K562 (cell line): ENCODE results near the gene TNIP1. TPM values are rescaled to one million over a fixed set of nuclear protein-coding genes. Genes with fewer than 3 reads are reported as not detected.
A peak's percentile ranks its signal among the peaks of the same experiment; 100 is the strongest.

ENCODE experiments used
- ARID3B ChIP-seq: fragments of 250-450 bp; sonication (Bioruptor Pico); IDR thresholded peaks from 2 replicates; pipeline ENCODE4 v1.4.0; 2020; ENCODE audit warnings: borderline replicate concordance
- ATF3 ChIP-seq, 2 experiments: fragments of 450-650 bp in 1 of 2; sonication (generic) in 1 of 2; formaldehyde crosslinking in 1 of 2; IDR thresholded peaks in 1 of 2; conservative IDR thresholded peaks in 1 of 2; 2 replicates each; pipeline versions ENCODE4 v1.6.1 to v1.8.1; 2016 to 2023; ENCODE audit warnings: mild to moderate bottlenecking in 2 of 2, moderate library complexity in 2 of 2, inconsistent platforms in 1 of 2, missing genetic modification reagents in 1 of 2
- CREBBP ChIP-seq: IDR thresholded peaks from one replicate; pipeline ENCODE4 v1.6.1; 2012; ENCODE audit warnings: low read depth, mild to moderate bottlenecking, control low read depth, inconsistent platforms, low read length
- CREM ChIP-seq: IDR thresholded peaks from 2 replicates; pipeline ENCODE4 v1.6.1; 2014; ENCODE audit warnings: antibody characterized with exemption, low read depth
- CXXC5 ChIP-seq: fragments of 250-450 bp; sonication (Bioruptor Pico); IDR thresholded peaks from 2 replicates; pipeline ENCODE4 v1.8.0; 2022; ENCODE audit warnings: inconsistent platforms, mild to moderate bottlenecking, moderate library complexity
- HMG20B ChIP-seq: fragments of 250-450 bp; sonication (Bioruptor Pico); IDR thresholded peaks from 2 replicates; pipeline ENCODE4 v1.5.0; 2021; ENCODE audit warnings: mild to moderate bottlenecking
- HSF4 ChIP-seq: fragments of 250-450 bp; sonication (Bioruptor Pico); IDR thresholded peaks from 2 replicates; pipeline ENCODE4 v2.1.2; 2022; ENCODE audit warnings: mild to moderate bottlenecking, moderate library complexity, borderline replicate concordance
- KDM2B ChIP-seq: fragments of 250-450 bp; sonication (Bioruptor Pico); IDR thresholded peaks from 2 replicates; pipeline ENCODE4 v1.8.0; 2021; ENCODE audit warnings: mild to moderate bottlenecking, moderate library complexity
- MCM7 ChIP-seq, 2 experiments: fragments of 450-650 bp; IDR thresholded peaks; 2 replicates each; pipeline ENCODE4 v1.6.1; 2016 to 2018
- NELFE ChIP-seq: IDR thresholded peaks from 2 replicates; pipeline ENCODE4 v1.6.1; 2011; ENCODE audit warnings: mild to moderate bottlenecking; ENCODE audit not compliant: insufficient read depth, insufficient read length
- NEUROD1 ChIP-seq: fragments of 150-350 bp; IDR thresholded peaks from 2 replicates; pipeline ENCODE4 v1.6.1; 2014; ENCODE audit warnings: borderline replicate concordance, low read length, low read depth; ENCODE audit not compliant: partially characterized antibody
- POLR2AphosphoS5 ChIP-seq: IDR thresholded peaks from 2 replicates; pipeline ENCODE4 v1.6.1; 2011; ENCODE audit warnings: mild to moderate bottlenecking, low read depth, low read length, moderate library complexity; ENCODE audit not compliant: control insufficient read depth, insufficient read depth
- PTRF ChIP-seq: fragments of 450-650 bp; IDR thresholded peaks from 2 replicates; pipeline ENCODE4 v1.6.1; 2016; ENCODE audit warnings: mild to moderate bottlenecking, missing genetic modification characterization, missing compliant biosample characterization
- RBM22 ChIP-seq: fragments of 200-400 bp; formaldehyde crosslinking; IDR thresholded peaks from 2 replicates; pipeline ENCODE4 v1.6.1; 2018; ENCODE audit warnings: low read length, low read depth; ENCODE audit not compliant: poor library complexity, severe bottlenecking
- SMARCA4 ChIP-seq: fragments of 450-650 bp; IDR thresholded peaks from 2 replicates; pipeline ENCODE4 v1.6.1; 2016
- TAL1 ChIP-seq: fragments of 450-650 bp; IDR thresholded peaks from 2 replicates; pipeline ENCODE4 v1.6.1; 2016; ENCODE audit warnings: mild to moderate bottlenecking
- TBL1XR1 ChIP-seq, 2 experiments: IDR thresholded peaks; 2 replicates each; pipeline ENCODE4 v1.6.1; 2012; ENCODE audit warnings: improper control_type of control experiment in 2 of 2, low read length in 2 of 2, mild to moderate bottlenecking in 1 of 2
- TEAD1 ChIP-seq, 2 experiments: fragments of 450-650 bp in 1 of 2; sonication (generic) in 1 of 2; formaldehyde crosslinking; IDR thresholded peaks; 2 replicates each; pipeline versions ENCODE4 v1.4.0 to v1.8.0; 2020 to 2022; ENCODE audit warnings: mild to moderate bottlenecking in 2 of 2, missing genetic modification reagents in 1 of 2
- ZC3H11A ChIP-seq: IDR thresholded peaks from 2 replicates; pipeline ENCODE4 v1.6.1; 2012; ENCODE audit warnings: low read depth, low read length, improper control_type of control experiment
- ZFPM2 ChIP-seq: fragments of 250-450 bp; sonication (Bioruptor Pico); IDR thresholded peaks from 2 replicates; pipeline ENCODE4 v1.5.1; 2022; ENCODE audit warnings: mild to moderate bottlenecking
- ZNF12 ChIP-seq: sonication (generic); formaldehyde crosslinking; IDR thresholded peaks from 2 replicates; pipeline ENCODE4 v1.4.0; 2020; ENCODE audit warnings: mild to moderate bottlenecking, missing genetic modification reagents
- ZNF316 ChIP-seq: fragments of 450-650 bp; IDR thresholded peaks from 2 replicates; pipeline ENCODE4 v1.6.1; 2016
- ZNF408 ChIP-seq: fragments of 250-450 bp; sonication (Bioruptor Pico); IDR thresholded peaks from 2 replicates; pipeline ENCODE4 v1.4.0; 2020; ENCODE audit warnings: low read depth, mild to moderate bottlenecking, moderate library complexity
- ZNF445 ChIP-seq: fragments of 250-450 bp; sonication (Bioruptor Pico); IDR thresholded peaks from 2 replicates; pipeline ENCODE4 v1.4.0; 2020; ENCODE audit warnings: low read depth, mild to moderate bottlenecking, moderate library complexity
- ZNF717 ChIP-seq: fragments of 250-450 bp; sonication (Bioruptor Pico); IDR thresholded peaks from 2 replicates; pipeline ENCODE4 v1.5.0; 2021
- ZNF740 ChIP-seq, 3 experiments: fragments of 200-800 bp in 1 of 3; sonication (Bioruptor generic) in 1 of 3; sonication (generic) in 1 of 3; formaldehyde crosslinking in 1 of 3; IDR thresholded peaks; 2 replicates each; pipeline versions ENCODE4 v1.6.1 to v1.8.0; 2016 to 2022; ENCODE audit warnings: mild to moderate bottlenecking in 2 of 3, missing compliant biosample characterization in 2 of 3, missing genetic modification characterization in 2 of 3, missing genetic modification reagents in 1 of 3
- polyA plus RNA-seq, 8 experiments: library from polyadenylated mRNA; depleted of rRNA in 4 of 8; stranded (reverse) in 5 of 8; unstranded in 3 of 8; fragments of >200 nt; fragmentation: Nextera tagmentation in 2 of 8; fragmentation: Illumina TruSeq in 1 of 8; extraction: Ambion mirVana in 2 of 8; extraction: Trizol in 1 of 8; gene quantifications; 2 replicates each; pipeline versions ENCODE4 v1.2.1 to v1.2.3, GENCODE V29; 2011 to 2014; ENCODE audit warnings: inconsistent platforms in 1 of 8, missing spikeins in 1 of 8
- total RNA-seq, 7 experiments: library from RNA; depleted of rRNA in 6 of 7; stranded (reverse); fragments of >200 nt in 6 of 7; fragmentation: Illumina TruSeq in 2 of 7; extraction: Trizol in 2 of 7; gene quantifications; 2 replicates each; pipeline versions ENCODE4 v1.2.1 to v1.2.3, GENCODE V29; 2011 to 2021; ENCODE audit warnings: low replicate concordance in 1 of 7

The TNIP1 gene
- total and polyA plus RNA-seq, 9 of the 15 experiments (the other 6 are each of a cell fraction or from before 2014, with no cell fraction given) = 0.46 to 41.0 (median 24.6) TPM

- TF ChIP-seq RBM22 (no peak), SMARCA4 (no peak), CREM (no peak), ZNF717 (CRISPR knock-in tag) (no peak), ARID3B (CRISPR knock-in tag) (no peak), PTRF (tag) (no peak), HMG20B (CRISPR knock-in tag) (no peak), CREBBP (no peak), ZC3H11A (no peak), CXXC5 (CRISPR knock-in tag) (no peak), TEAD1 (CRISPR knock-in tag; IDR thresholded peaks at IDR 0.05) (no peak), ZNF740 (CRISPR knock-in tag; IDR thresholded peaks at IDR 0.05) (no peak), ZNF740 (tag; IDR thresholded peaks at IDR 0.05) (no peak), ZNF12 (CRISPR knock-in tag) (no peak), NEUROD1 (no peak), HSF4 (CRISPR knock-in tag) (no peak), ZNF316 (no peak), POLR2AphosphoS5 (no peak), TAL1 (no peak), ZFPM2 (CRISPR knock-in tag) (no peak), ZNF408 (CRISPR knock-in tag) (no peak), MCM7 (IDR thresholded peaks at IDR 0.05) (peak in 1 of 2 experiments; percentile 99; a peak in 2 of 4 replicates), KDM2B (CRISPR knock-in tag) (no peak), ZNF445 (no peak), NELFE (no peak), ATF3 (IDR thresholded peaks at IDR 0.05) (no peak), ATF3 (CRISPR knock-in tag; conservative IDR thresholded peaks at IDR 0.05) (peak; percentile 96), TBL1XR1 (IDR thresholded peaks at IDR 0.05; ENCODE audit: low read length in 2 of 2) (no peak)
Measured at GRCh38 chr5:151024440-151025249, 56.2 kb downstream of the TNIP1 start (continued).
